KMS-11 (cell line): Measurements from ENCODE around the gene MYCT1.
"Not testable (repeated sequence)": the region's sequence is repeated elsewhere in the genome, so short reads cannot be mapped to it uniquely, and the experiment has no call there.

Source experiments
- H2AFZ ChIP-seq: fragments of 200-600 bp; sonication (generic); 2 replicates; pipeline ENCODE4 v1.6.1; 2016; ENCODE audit warnings: antibody characterized with exemption, mixed run types, low read depth
- H3K27ac ChIP-seq: fragments of 200-600 bp; sonication (generic); 2 replicates; pipeline ENCODE4 v1.6.1; 2016; ENCODE audit warnings: mild to moderate bottlenecking, mixed run types
- H3K27me3 ChIP-seq: fragments of 200-600 bp; sonication (generic); 2 replicates; pipeline ENCODE4 v1.6.1; 2017; ENCODE audit warnings: mild to moderate bottlenecking, low read depth, mixed run types, moderate library complexity; ENCODE audit not compliant: insufficient read depth
- H3K36me3 ChIP-seq: fragments of 200-600 bp; sonication (generic); 2 replicates; pipeline ENCODE4 v1.6.1; 2017; ENCODE audit warnings: mild to moderate bottlenecking, mixed run types; ENCODE audit not compliant: insufficient read depth
- H3K4me1 ChIP-seq: fragments of 200-600 bp; sonication (generic); 2 replicates; pipeline ENCODE4 v1.6.1; 2016; ENCODE audit warnings: mild to moderate bottlenecking, low read depth, mixed run types; ENCODE audit not compliant: poor library complexity, severe bottlenecking
- H3K4me2 ChIP-seq: fragments of 200-600 bp; sonication (generic); 2 replicates; pipeline ENCODE4 v1.7.0; 2016; ENCODE audit warnings: mild to moderate bottlenecking, mixed run types
- H3K4me3 ChIP-seq: fragments of 200-600 bp; sonication (generic); IDR thresholded peaks from 2 replicates; pipeline ENCODE4 v1.6.1; 2017; ENCODE audit warnings: low read depth, low read length, mixed read lengths; ENCODE audit not compliant: insufficient read depth
- H3K79me2 ChIP-seq: fragments of 200-600 bp; sonication (generic); 2 replicates; pipeline ENCODE4 v1.6.1; 2016; ENCODE audit warnings: low read depth, mixed run types; ENCODE audit not compliant: insufficient read depth
- H3K9ac ChIP-seq: fragments of 200-600 bp; sonication (generic); 2 replicates; pipeline ENCODE4 v1.6.1; 2016; ENCODE audit warnings: mild to moderate bottlenecking, mixed run types
- H4K20me1 ChIP-seq: fragments of 200-600 bp; sonication (generic); 2 replicates; pipeline ENCODE4 v1.6.1; 2016; ENCODE audit warnings: mild to moderate bottlenecking, mixed run types; ENCODE audit not compliant: insufficient read depth
- TF ChIP-seq, protein P1 (sequence below): fragments of 200-600 bp; sonication (generic); conservative IDR thresholded peaks from 2 replicates; pipeline ENCODE4 v1.6.1; 2017; ENCODE audit warnings: low read depth, mild to moderate bottlenecking, antibody characterized with exemption, low read length, moderate library complexity, mixed read lengths

Gene MYCT1

GRCh38 chr6:152682141-152682540, 15.6 kb upstream of the MYCT1 start:
- Histone ChIP-seq H3K4me3 (no peak overlapping the region), H3K27ac (no peak overlapping the region), H4K20me1 (no peaks in the 10 kb centered on the region), H3K9ac (no peak overlapping the region), H3K79me2 (no peaks in the 10 kb centered on the region), H3K4me1 (no peaks in the 10 kb centered on the region), H3K4me2 (no peak overlapping the region), H3K36me3 (no peaks in the 10 kb centered on the region), H3K27me3 (no peaks in the 10 kb centered on the region), H2AFZ (no peak overlapping the region)
- TF ChIP-seq, protein P1, sequence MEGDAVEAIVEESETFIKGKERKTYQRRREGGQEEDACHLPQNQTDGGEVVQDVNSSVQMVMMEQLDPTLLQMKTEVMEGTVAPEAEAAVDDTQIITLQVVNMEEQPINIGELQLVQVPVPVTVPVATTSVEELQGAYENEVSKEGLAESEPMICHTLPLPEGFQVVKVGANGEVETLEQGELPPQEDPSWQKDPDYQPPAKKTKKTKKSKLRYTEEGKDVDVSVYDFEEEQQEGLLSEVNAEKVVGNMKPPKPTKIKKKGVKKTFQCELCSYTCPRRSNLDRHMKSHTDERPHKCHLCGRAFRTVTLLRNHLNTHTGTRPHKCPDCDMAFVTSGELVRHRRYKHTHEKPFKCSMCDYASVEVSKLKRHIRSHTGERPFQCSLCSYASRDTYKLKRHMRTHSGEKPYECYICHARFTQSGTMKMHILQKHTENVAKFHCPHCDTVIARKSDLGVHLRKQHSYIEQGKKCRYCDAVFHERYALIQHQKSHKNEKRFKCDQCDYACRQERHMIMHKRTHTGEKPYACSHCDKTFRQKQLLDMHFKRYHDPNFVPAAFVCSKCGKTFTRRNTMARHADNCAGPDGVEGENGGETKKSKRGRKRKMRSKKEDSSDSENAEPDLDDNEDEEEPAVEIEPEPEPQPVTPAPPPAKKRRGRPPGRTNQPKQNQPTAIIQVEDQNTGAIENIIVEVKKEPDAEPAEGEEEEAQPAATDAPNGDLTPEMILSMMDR, result no peak

- H3K27ac ChIP-seq, H3K36me3 ChIP-seq: not testable (repeated sequence)
Observed at GRCh38 chr6:152682935-152683334, 14.8 kb upstream of the MYCT1 start.

GRCh38 chr6:152685819-152686218, 11.9 kb upstream of the MYCT1 start:
- no peak overlapping the region for H3K9ac ChIP-seq
- no peaks in the 10 kb centered on the region for H4K20me1 ChIP-seq
- H2AFZ ChIP-seq, result no peak overlapping the region
- H3K4me3 ChIP-seq, result no peak overlapping the region
- no peaks in the 10 kb centered on the region for H3K4me1 ChIP-seq
- H3K27ac ChIP-seq, result no peak overlapping the region
- TF ChIP-seq, protein P1, result no peak
- H3K79me2 ChIP-seq, result no peaks in the 10 kb centered on the region
- H3K36me3 ChIP-seq, result no peaks in the 10 kb centered on the region
- no peaks in the 10 kb centered on the region for H3K27me3 ChIP-seq
- H3K4me2 ChIP-seq, result no peak overlapping the region

More at GRCh38 chr6:152682935-152683334, 14.8 kb upstream of the MYCT1 start:
- H3K4me2 ChIP-seq, H3K27me3 ChIP-seq, H4K20me1 ChIP-seq, H2AFZ ChIP-seq, H3K79me2 ChIP-seq, H3K9ac ChIP-seq, H3K4me3 ChIP-seq, H3K4me1 ChIP-seq: not testable (repeated sequence)

DNA sequence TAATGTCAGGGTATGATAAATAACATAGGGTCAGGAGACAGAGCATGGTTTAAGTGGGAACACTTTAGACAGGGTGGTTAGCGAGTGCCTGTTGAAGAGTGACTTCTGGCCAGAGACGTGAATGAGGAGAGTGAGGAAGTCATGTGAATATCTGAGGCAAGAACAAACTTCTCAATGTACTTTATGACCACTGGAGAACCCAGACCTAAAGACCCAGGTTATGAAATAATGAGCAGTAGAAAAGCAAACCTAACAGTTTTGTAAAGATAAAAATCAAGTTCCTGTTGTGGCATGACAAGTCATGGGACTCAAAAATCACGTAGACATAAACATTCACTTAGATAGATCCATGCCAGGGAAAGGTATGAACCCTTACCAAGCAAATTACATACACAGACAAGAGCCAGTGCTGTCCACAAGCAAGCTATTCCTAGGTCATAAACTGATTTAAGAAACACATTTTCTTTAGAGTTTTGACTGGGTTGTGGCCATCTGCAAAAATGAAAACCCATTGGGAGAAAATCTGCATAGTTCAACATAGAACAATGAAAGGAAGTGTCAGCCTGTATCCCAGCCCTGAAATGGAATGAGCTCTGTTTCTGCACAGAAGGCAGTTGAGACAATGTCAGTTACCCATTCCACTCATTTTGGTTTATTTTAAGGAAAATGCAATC, 2.2 kb upstream of the MYCT1 start:
- Histone ChIP-seq H3K4me1 (no peaks in the 10 kb centered on the region), H4K20me1 (no peaks in the 10 kb centered on the region), H3K9ac (no peak overlapping the region), H3K79me2 (no peaks in the 10 kb centered on the region), H3K27me3 (no peaks in the 10 kb centered on the region), H3K27ac (no peak overlapping the region), H3K4me2 (no peak overlapping the region), H3K36me3 (no peaks in the 10 kb centered on the region), H2AFZ (no peak overlapping the region), H3K4me3 (no peak overlapping the region)
- TF ChIP-seq, protein P1, result no peak

GRCh38 chr6:152696522-152696921, 1.2 kb upstream of the MYCT1 start:
- no peak overlapping the region for H3K4me2 ChIP-seq
- no peak overlapping the region for H2AFZ ChIP-seq

More at GRCh38 chr6:152696522-152696921, 1.2 kb upstream of the MYCT1 start:
- TF ChIP-seq, protein P1, result no peak
- H3K36me3 ChIP-seq, result no peaks in the 10 kb centered on the region
- no peak overlapping the region for H3K4me3 ChIP-seq
- no peak overlapping the region for H3K27ac ChIP-seq
- no peak overlapping the region for H3K9ac ChIP-seq
- H3K4me1 ChIP-seq, result no peaks in the 10 kb centered on the region
- H3K27me3 ChIP-seq, result no peaks in the 10 kb centered on the region
- no peaks in the 10 kb centered on the region for H3K79me2 ChIP-seq
- no peaks in the 10 kb centered on the region for H4K20me1 ChIP-seq
